Esophagus squamous epithelium (tissue), 5 donors: Measurements from ENCODE around the gene GALK2. TPM values are rescaled to one million over a fixed set of nuclear protein-coding genes. Genes with fewer than 3 reads are reported as not detected.

Experiments used
- DNase-seq: peaks from one replicate; lab custom pipeline; 2025; lab: John Stamatoyannopoulos, UW
- H3K27ac ChIP-seq, 4 donors: fragments of 200-600 bp; sonication (generic); one replicate each; pipeline ENCODE4 v1.5.1; 2016 to 2019; ENCODE audit warnings: mild to moderate bottlenecking in 1 of 4
- H3K27me3 ChIP-seq, 4 donors: fragments of 200-600 bp; sonication (generic); 1 replicate in 3 of 4; 2 replicates in 1 of 4; pipeline versions ENCODE4 v1.5.1 to v1.6.0; 2017 to 2021; ENCODE audit warnings: antibody characterized with exemption in 1 of 4
- H3K36me3 ChIP-seq, 3 donors: fragments of 200-600 bp; sonication (generic); one replicate each; pipeline ENCODE4 v1.5.1; 2016 to 2019
- H3K4me1 ChIP-seq, 3 donors: fragments of 200-600 bp; sonication (generic); one replicate each; pipeline ENCODE4 v1.5.1; 2017 to 2019
- H3K4me3 ChIP-seq, 4 donors: fragments of 200-600 bp; sonication (generic); 1 replicate in 3 of 4; 2 replicates in 1 of 4; pipeline ENCODE4 v1.5.1; 2016 to 2019; ENCODE audit warnings: mild to moderate bottlenecking in 2 of 4, moderate library complexity in 1 of 4
- H3K9me3 ChIP-seq, 3 donors: fragments of 200-600 bp; sonication (generic); one replicate each; pipeline ENCODE4 v1.5.1; 2016 to 2019
- CTCF ChIP-seq, 6 experiments: fragments of 450-650 bp in 4 of 6; fragments of 200-600 bp in 2 of 6; sonication (generic) in 2 of 6; IDR thresholded peaks; one replicate each; pipeline ENCODE4 v1.5.1; 2016 to 2019; ENCODE audit warnings: antibody characterized with exemption in 6 of 6, mild to moderate bottlenecking in 4 of 6, moderate library complexity in 4 of 6
- POLR2A ChIP-seq, 4 donors: fragments of 450-650 bp; IDR thresholded peaks; one replicate each; pipeline ENCODE4 v1.6.1; 2017; ENCODE audit warnings: antibody characterized with exemption in 4 of 4, mild to moderate bottlenecking in 4 of 4, moderate library complexity in 3 of 4
- WGBS, 2 donors: methylation state at CpG; one replicate each; pipeline ENCODE4 v1.1.5; 2018; 5-methylcytosine and 5-hydroxymethylcytosine counted together
- intact Hi-C: fragments of 100-400 bp; cut with DNase I; formaldehyde crosslinking; loops from one replicate; pipeline ENCODE4 v1.15.0; 2022
- total RNA-seq, 4 donors: library from RNA; depleted of rRNA; stranded (reverse); fragments of >200 nt; gene quantifications; one replicate each; pipeline ENCODE4 v1.1.0, GENCODE V29; 2016
- donor health status: DM: yes; HTN: yes; CAD: no.

The GALK2 gene
- total RNA-seq, 4 donors from 2014 or later: 7.2 to 30.5 (median 21.4) TPM

- no peaks in the 10 kb centered on the region for H3K27me3 ChIP-seq
- no peak overlapping the region for H3K4me3 ChIP-seq
- DNase-seq: no peak
- 87 to 91% methylated on average over 9 of the region's 9 CpGs for WGBS, 2 donors
- no peak overlapping the region for H3K27ac ChIP-seq
- intact Hi-C loops: no loop called here
- H3K4me1 ChIP-seq: peaks cover 10 to 72% (median 17%) of the 10 kb centered on the region in 3 donors
- no peaks in the 10 kb centered on the region for H3K9me3 ChIP-seq
- peaks cover 0 to 4% (median 0%) of the 10 kb centered on the region in 3 donors for H3K36me3 ChIP-seq
- TF ChIP-seq CTCF (IDR thresholded peaks at IDR 0.05) (no peak), POLR2A (IDR thresholded peaks at IDR 0.05) (no peak)
Observed at GRCh38 chr15:49152552-49153312, 17.3 kb upstream of the GALK2 start.

- Histone ChIP-seq H3K4me3 (peak overlapping the region; percentile 77 to 99 (median 90)), H3K36me3 (peaks cover 0 to 4% (median 0%) of the 10 kb centered on the region in 3 donors), H3K27me3 (no peaks in the 10 kb centered on the region), H3K4me1 (peaks cover 7 to 56% (median 17%) of the 10 kb centered on the region in 3 donors), H3K9me3 (no peaks in the 10 kb centered on the region), H3K27ac (peak overlapping the region in 3 of 4 donors; percentile 91 to 97 (median 92))
- TF ChIP-seq CTCF (IDR thresholded peaks at IDR 0.05) (no peak), POLR2A (IDR thresholded peaks at IDR 0.05) (no peak)
- intact Hi-C loops: no loop called here
- DNase-seq: no peak
- 13 to 14% methylated on average over 8 of the region's 8 CpGs for WGBS, 2 donors
Observed at GRCh38 chr15:49154359-49154758, 15.7 kb upstream of the GALK2 start.

DNA sequence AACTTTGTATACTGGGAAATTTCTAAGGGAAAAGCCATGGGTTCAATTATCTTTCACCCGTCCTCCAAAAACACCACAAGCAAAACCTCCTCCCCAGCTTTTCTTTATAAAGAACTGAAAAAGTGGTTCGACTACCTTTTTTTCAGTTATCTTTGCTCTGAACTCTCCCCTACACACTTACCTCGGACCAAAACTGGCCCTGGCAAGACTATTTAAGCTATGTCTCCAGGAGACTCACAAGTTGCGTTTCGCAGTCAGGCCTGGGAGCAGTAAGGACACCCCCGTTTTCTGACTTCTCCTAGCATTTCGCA lies 15.3 kb upstream of the GALK2 start:
- TF ChIP-seq CTCF (IDR thresholded peaks at IDR 0.05): no peak
- TF ChIP-seq POLR2A (IDR thresholded peaks at IDR 0.05): no peak
- Histone ChIP-seq H3K27ac (peak overlapping the region; percentile 91 to 97 (median 92)), H3K27me3 (no peaks in the 10 kb centered on the region), H3K4me3 (peak overlapping the region; percentile 77 to 99 (median 90)), H3K4me1 (peaks cover 7 to 52% (median 17%) of the 10 kb centered on the region in 3 donors), H3K9me3 (no peaks in the 10 kb centered on the region), H3K36me3 (peaks cover 0 to 4% (median 0%) of the 10 kb centered on the region in 3 donors)
- intact Hi-C loops: no loop called here
- 2 to 3% methylated on average over 7 of the region's 7 CpGs for WGBS, 2 donors
- no peak for DNase-seq

DNA sequence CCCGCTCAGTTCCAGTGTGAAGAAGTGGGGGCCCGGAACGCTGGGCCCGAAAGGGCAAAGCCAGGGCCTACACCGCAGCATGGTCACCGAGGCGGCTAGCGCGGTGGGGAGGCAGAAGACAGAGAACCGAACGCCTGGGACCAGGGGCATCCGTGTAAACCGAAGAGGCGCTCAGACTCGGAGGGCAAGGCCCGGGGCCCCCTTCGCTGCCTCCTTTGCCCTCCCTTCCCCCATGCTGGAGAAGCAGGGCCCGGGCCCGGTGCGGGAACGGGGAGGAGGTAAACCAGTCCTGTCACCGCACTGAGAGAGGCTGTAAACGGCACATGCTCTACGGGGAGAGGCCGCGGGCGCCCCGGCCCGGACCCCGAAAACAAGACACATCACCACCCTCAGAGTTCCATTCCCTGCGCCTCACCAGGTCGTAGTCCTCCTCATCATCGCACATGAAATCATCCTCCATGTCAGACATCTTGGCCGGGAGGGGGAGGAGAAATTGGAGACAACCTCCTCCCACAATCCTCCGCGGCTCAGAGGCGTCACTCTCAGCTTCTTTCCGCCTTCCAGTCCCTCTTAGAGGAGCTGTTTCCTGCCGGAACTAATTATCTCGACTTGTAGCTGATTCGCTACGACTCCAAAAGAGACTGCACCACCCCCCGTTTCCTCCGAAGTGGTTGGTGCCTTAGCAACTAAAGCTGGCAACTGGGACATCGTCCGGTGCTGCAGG lies 14.8 kb upstream of the GALK2 start, which contains the start of gene COPS2:
COPS2 (minus strand) TSS at position 490 of the 724 bp plus-strand sequence; CDS start at position 469, 21 bp downstream.
- Histone ChIP-seq H3K27ac (peak within 1 kb of the TSS; percentile 91 to 97 (median 92)), H3K27me3 (no peaks in the 10 kb centered on the region), H3K4me3 (peak within 1 kb of the TSS; percentile 77 to 99 (median 90)), H3K36me3 (peaks cover 0 to 4% (median 0%) of the 10 kb centered on the region in 3 donors), H3K9me3 (no peaks in the 10 kb centered on the region), H3K4me1 (peaks cover 7 to 50% (median 17%) of the 10 kb centered on the region in 3 donors)
- 0 to 1% methylated on average over 11 to 12 of the region's 46 CpGs for WGBS, 2 donors
- peak in 1 of 6 experiments; percentile 56 for TF ChIP-seq CTCF (IDR thresholded peaks at IDR 0.05)
- TF ChIP-seq POLR2A (IDR thresholded peaks at IDR 0.05): peak in 2 of 4 donors; percentile 38 to 59
- intact Hi-C loops: no loop called here
- DNase-seq: peak; percentile 54
